Heart left ventricle (tissue), 13 donors: ENCODE data around the gene ERBB4.

Experiments used
- CTCF ChIP-seq, 12 donors: fragments of 200-600 bp; sonication (generic) in 4 of 12; IDR thresholded peaks; one replicate each; pipeline versions ENCODE4 v1.5.0 to v1.8.0; 2018 to 2022; ENCODE audit warnings: antibody characterized with exemption in 12 of 12, mild to moderate bottlenecking in 5 of 12
- POLR2A ChIP-seq, 2 donors: fragments of 450-650 bp; IDR thresholded peaks; one replicate each; pipeline ENCODE4 v1.6.1; 2017; ENCODE audit warnings: antibody characterized with exemption in 2 of 2, mild to moderate bottlenecking in 2 of 2, moderate library complexity in 2 of 2
- donor health status: ischemic (EF 13 %, LVEDD 7.1; RV severe dilation, severe dysfunction).
- donor health status: DM: no; HTN: yes; CAD: no.
- donor health status: DM: no; HTN: no; CAD: no.
- donor health status: ischemic (EF 25% LVEDD 6.9; RV normal size, moderate dysfunction).
- donor health status: ischemic (EF 25% LVEDD 5.7; RV mildly dilated, moderate dysfunction).
- donor health status: ischemic (EF 35%, LVEDD 5.7; RV mildly dilated, moderate dysfunction).
- donor health status: nonischemic (EF 11% LVEDD 7.7; RV severe dilation, severe dysfunction).
- donor health status: DM: yes; HTN: yes; CAD: no.
- donor health status: PGD.
- donor health status: ischemic (EF 29% LVEDD 5.4; RV normal size, mild dysfunction).
- donor health status: nonischemic (EF 23%, LVEDD 6.1; RV moderate dilation, normal function).

GRCh38 chr2:212289301-212289700 is 249.3 kb downstream of the ERBB4 start:
- TF ChIP-seq CTCF (IDR thresholded peaks at IDR 0.05) (no peak), POLR2A (IDR thresholded peaks at IDR 0.05) (no peak)
